HAP-1 (cell line): Measurements from ENCODE around the gene INPP5F.
"Not testable (repeated sequence)": the region's sequence is repeated elsewhere in the genome, so short reads cannot be mapped to it uniquely, and the experiment has no call there.

ENCODE experiments used
- DNase-seq, 2 experiments: peaks; one replicate each; pipeline ENCODE4 v3.0.0-alpha.2; 2016 to 2020; ENCODE audit warnings: low spot score in 2 of 2
- H3K27me3 ChIP-seq: fragments of 250-450 bp; sonication (Bioruptor Pico); 2 replicates; pipeline ENCODE4 v1.5.1; 2020; ENCODE audit warnings: low read depth, mild to moderate bottlenecking, moderate library complexity
- H3K36me3 ChIP-seq: fragments of 250-450 bp; sonication (Bioruptor Pico); replicated peaks from 2 replicates; pipeline ENCODE4 v1.5.1; 2020; ENCODE audit warnings: mild to moderate bottlenecking
- H3K4me1 ChIP-seq: fragments of 250-450 bp; sonication (Bioruptor Pico); 2 replicates; pipeline ENCODE4 v1.5.1; 2020; ENCODE audit warnings: mild to moderate bottlenecking
- H3K4me3 ChIP-seq: fragments of 250-450 bp; sonication (Bioruptor Pico); 2 replicates; pipeline ENCODE4 v1.5.1; 2020; ENCODE audit warnings: mild to moderate bottlenecking, moderate library complexity
- H3K9me3 ChIP-seq: fragments of 250-450 bp; sonication (Bioruptor Pico); 2 replicates; pipeline ENCODE4 v1.5.1; 2020; ENCODE audit warnings: mild to moderate bottlenecking, moderate library complexity
- in situ Hi-C: fragments of 300-500 bp; cut with MboI; formaldehyde crosslinking; loops from 3 replicates; pipeline ENCODE4 v1.14.3; 2020; ENCODE audit warnings: low sequenced_read_pairs, inconsistent platforms, mixed read lengths

Gene INPP5F

GRCh38 chr10:119761106-119761505, 35.3 kb downstream of the INPP5F start:
- peaks cover 8% of the 10 kb centered on the region for H3K4me1 ChIP-seq
- no peaks in the 10 kb centered on the region for H3K36me3 ChIP-seq
- no peaks in the 10 kb centered on the region for H3K27me3 ChIP-seq
- no peaks in the 10 kb centered on the region for H3K9me3 ChIP-seq
- H3K4me3 ChIP-seq: no peak overlapping the region
- in situ Hi-C loops: no loop called here
- DNase-seq: no peak

GRCh38 chr10:119762035-119762434, 36.2 kb downstream of the INPP5F start:
- Histone ChIP-seq H3K4me3 (no peak overlapping the region), H3K36me3 (no peaks in the 10 kb centered on the region), H3K27me3 (no peaks in the 10 kb centered on the region), H3K4me1 (peaks cover 16% of the 10 kb centered on the region), H3K9me3 (no peaks in the 10 kb centered on the region)
- in situ Hi-C loops: no loop called here
- no peak for DNase-seq

- in situ Hi-C loops: no loop called here
Observed at GRCh38 chr10:119762805-119763798, 37.3 kb downstream of the INPP5F start.

GRCh38 chr10:119768455-119769094, 42.7 kb downstream of the INPP5F start:
- H3K4me3 ChIP-seq: no peak overlapping the region
- no peaks in the 10 kb centered on the region for H3K9me3 ChIP-seq
- peaks cover 17% of the 10 kb centered on the region for H3K4me1 ChIP-seq
- no peaks in the 10 kb centered on the region for H3K36me3 ChIP-seq
- no peak for DNase-seq
- in situ Hi-C loops: no loop called here
- no peaks in the 10 kb centered on the region for H3K27me3 ChIP-seq

More at GRCh38 chr10:119762805-119763798, 37.3 kb downstream of the INPP5F start:
- H3K36me3 ChIP-seq: no peaks in the 10 kb centered on the region
- H3K27me3 ChIP-seq: no peaks in the 10 kb centered on the region
- H3K4me3 ChIP-seq: no peak overlapping the region
- H3K9me3 ChIP-seq: no peaks in the 10 kb centered on the region
- DNase-seq: no peak
- H3K4me1 ChIP-seq: peaks cover 24% of the 10 kb centered on the region

- H3K27me3 ChIP-seq: no peaks in the 10 kb centered on the region
- DNase-seq: no peak
- H3K36me3 ChIP-seq: no peaks in the 10 kb centered on the region
- H3K4me1 ChIP-seq: peaks cover 17% of the 10 kb centered on the region
- in situ Hi-C loops: no loop called here
- H3K9me3 ChIP-seq: no peaks in the 10 kb centered on the region
- H3K4me3 ChIP-seq: no peak overlapping the region
Observed at GRCh38 chr10:119769886-119770285, 44.0 kb downstream of the INPP5F start.

GRCh38 chr10:119770928-119771327, 45.1 kb downstream of the INPP5F start:
- peaks cover 17% of the 10 kb centered on the region for H3K4me1 ChIP-seq
- no peaks in the 10 kb centered on the region for H3K36me3 ChIP-seq
- H3K9me3 ChIP-seq: no peaks in the 10 kb centered on the region
- no peaks in the 10 kb centered on the region for H3K27me3 ChIP-seq
- in situ Hi-C loops: no loop called here
- H3K4me3 ChIP-seq: no peak overlapping the region
- no peak for DNase-seq

GRCh38 chr10:119772334-119772733, 46.5 kb downstream of the INPP5F start:
- no peak overlapping the region for H3K4me3 ChIP-seq
- no peaks in the 10 kb centered on the region for H3K36me3 ChIP-seq
- no peaks in the 10 kb centered on the region for H3K27me3 ChIP-seq
- DNase-seq: no peak
- H3K4me1 ChIP-seq: peaks cover 5% of the 10 kb centered on the region
- in situ Hi-C loops: no loop called here
- H3K9me3 ChIP-seq: no peaks in the 10 kb centered on the region

- H3K4me1 ChIP-seq, in situ Hi-C loops, H3K36me3 ChIP-seq, H3K9me3 ChIP-seq, H3K4me3 ChIP-seq, H3K27me3 ChIP-seq, DNase-seq: not testable (repeated sequence)
Observed at GRCh38 chr10:119773041-119773440, 47.2 kb downstream of the INPP5F start.

- Histone ChIP-seq H3K9me3 (no peaks in the 10 kb centered on the region), H3K4me1 (no peaks in the 10 kb centered on the region), H3K27me3 (no peaks in the 10 kb centered on the region), H3K4me3 (no peak overlapping the region), H3K36me3 (no peaks in the 10 kb centered on the region)
- DNase-seq: no peak
- in situ Hi-C loops: no loop called here
Observed at GRCh38 chr10:119775529-119775928, 49.7 kb downstream of the INPP5F start.

- Histone ChIP-seq H3K4me1 (no peaks in the 10 kb centered on the region), H3K36me3 (no peaks in the 10 kb centered on the region), H3K9me3 (no peaks in the 10 kb centered on the region), H3K4me3 (no peak overlapping the region), H3K27me3 (no peaks in the 10 kb centered on the region)
- DNase-seq: no peak
- in situ Hi-C loops: no loop called here
Observed at GRCh38 chr10:119776536-119776935, 50.7 kb downstream of the INPP5F start.

GRCh38 chr10:119777686-119778085, 51.8 kb downstream of the INPP5F start:
- in situ Hi-C loops: no loop called here
- H3K9me3 ChIP-seq: no peaks in the 10 kb centered on the region
- no peak overlapping the region for H3K4me3 ChIP-seq
- H3K4me1 ChIP-seq: no peaks in the 10 kb centered on the region
- no peaks in the 10 kb centered on the region for H3K36me3 ChIP-seq
- H3K27me3 ChIP-seq: no peaks in the 10 kb centered on the region
- no peak for DNase-seq

- in situ Hi-C loops: no loop called here
- no peaks in the 10 kb centered on the region for H3K36me3 ChIP-seq
- no peaks in the 10 kb centered on the region for H3K27me3 ChIP-seq
- no peak for DNase-seq
- H3K4me3 ChIP-seq: no peak overlapping the region
- H3K9me3 ChIP-seq: no peaks in the 10 kb centered on the region
- 0 out of 2 replicates have a peak, but pooled peaks cover 2% of the 10 kb centered on the region for H3K4me1 ChIP-seq
Observed at GRCh38 chr10:119778776-119779445, 53.1 kb downstream of the INPP5F start.

GRCh38 chr10:119780879-119781480, 55.1 kb downstream of the INPP5F start:
- in situ Hi-C loops: no loop called here
- Histone ChIP-seq H3K4me1 (peaks cover 16% of the 10 kb centered on the region), H3K9me3 (no peaks in the 10 kb centered on the region), H3K27me3 (no peaks in the 10 kb centered on the region), H3K4me3 (no peak overlapping the region), H3K36me3 (no peaks in the 10 kb centered on the region)
- no peak for DNase-seq
